Measurements from ENCODE around the gene KIR3DL1. TPM values are rescaled to one million over a fixed set of nuclear protein-coding genes. Genes with fewer than 3 reads are reported as not detected.
"Not testable (repeated sequence)": the region's sequence is repeated elsewhere in the genome, so short reads cannot be mapped to it uniquely, and the experiment has no call there.

KIR3DL1 gene
- not detected in 2 replicates for total RNA-seq
- not detected for polyA plus RNA-seq (2012)

GRCh38 chr19:54816251-54816650, at the start of gene KIR3DL1:
KIR3DL1 (plus strand) TSS chr19:54816468.
- not testable (repeated sequence) for DNase-seq (ENCODE audit: low read depth)

DNA sequence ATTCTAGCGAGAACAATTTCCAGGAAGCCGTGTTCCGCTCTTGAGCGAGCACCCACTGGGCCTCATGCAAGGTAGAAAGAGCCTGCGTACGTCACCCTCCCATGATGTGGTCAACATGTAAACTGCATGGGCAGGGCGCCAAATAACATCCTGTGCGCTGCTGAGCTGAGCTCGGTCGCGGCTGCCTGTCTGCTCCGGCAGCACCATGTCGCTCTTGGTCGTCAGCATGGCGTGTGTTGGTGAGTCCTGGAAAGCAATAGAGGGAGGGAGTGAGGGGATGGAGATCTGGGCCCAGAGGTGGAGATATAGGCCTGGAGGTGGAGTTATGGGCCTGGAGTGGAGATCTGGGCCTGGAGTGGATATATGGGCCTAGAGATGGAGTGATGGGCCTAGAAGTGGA, 46.6 kb upstream of the KIR3DL1 start, which contains the start of gene KIR2DL1:
Gene KIR2DL1 (plus strand): TSS at position 148 of the 400 bp plus-strand sequence. CDS start 58 bp downstream, at position 206.
- DNase-seq (ENCODE audit: low read depth): not testable (repeated sequence)

DNA sequence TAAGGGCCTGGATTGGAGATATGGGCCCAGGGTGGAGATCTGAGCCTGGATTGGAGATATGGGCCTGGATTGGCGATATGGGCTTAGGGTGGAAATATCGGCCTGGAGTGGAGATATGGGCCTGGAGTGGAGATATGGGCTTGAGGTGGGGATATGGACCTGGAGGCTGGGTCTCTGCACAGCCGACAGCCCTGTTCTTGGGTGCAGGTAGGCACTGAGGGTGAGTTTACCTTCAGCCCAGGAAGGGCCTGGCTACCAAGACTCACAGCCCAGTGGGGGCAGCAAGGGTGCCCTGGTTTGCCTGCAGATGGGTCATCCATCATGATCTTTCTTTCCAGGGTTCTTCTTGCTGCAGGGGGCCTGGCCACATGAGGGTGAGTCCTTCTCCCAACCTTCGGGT, 45.8 kb upstream of the KIR3DL1 start:
- DNase-seq (ENCODE audit: low read depth): not testable (repeated sequence)

GRCh38 chr19:54771018-54771960, 45.0 kb upstream of the KIR3DL1 start:
- peak; percentile 0 for DNase-seq (ENCODE audit: low read depth)

GRCh38 chr19:54772666-54773065, 43.6 kb upstream of the KIR3DL1 start:
- DNase-seq (ENCODE audit: low read depth): not testable (repeated sequence)

DNA sequence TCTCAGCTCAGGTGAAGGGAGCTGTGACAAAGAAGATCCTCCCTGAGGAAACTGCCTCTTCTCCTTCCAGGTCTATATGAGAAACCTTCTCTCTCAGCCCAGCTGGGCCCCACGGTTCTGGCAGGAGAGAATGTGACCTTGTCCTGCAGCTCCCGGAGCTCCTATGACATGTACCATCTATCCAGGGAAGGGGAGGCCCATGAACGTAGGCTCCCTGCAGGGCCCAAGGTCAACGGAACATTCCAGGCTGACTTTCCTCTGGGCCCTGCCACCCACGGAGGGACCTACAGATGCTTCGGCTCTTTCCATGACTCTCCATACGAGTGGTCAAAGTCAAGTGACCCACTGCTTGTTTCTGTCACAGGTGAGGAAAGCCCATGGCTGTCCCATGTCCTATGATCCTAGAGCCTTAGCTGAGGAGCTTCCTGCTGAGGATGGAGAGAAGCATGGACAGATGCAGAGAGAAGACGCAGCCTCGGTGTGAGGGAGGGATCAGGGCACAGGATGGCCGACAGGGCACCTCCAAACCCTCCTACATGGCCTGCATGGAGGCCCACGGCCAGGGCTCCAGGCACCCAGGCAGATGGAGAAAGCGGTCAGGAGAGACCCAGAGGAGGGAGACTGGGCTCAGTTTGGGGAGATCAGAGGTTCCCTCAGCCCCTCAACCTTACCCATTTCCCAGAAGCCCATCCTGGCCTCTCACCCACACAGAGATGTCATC, 41.0 kb upstream of the KIR3DL1 start:
- not testable (repeated sequence) for DNase-seq (ENCODE audit: low read depth)

DNA sequence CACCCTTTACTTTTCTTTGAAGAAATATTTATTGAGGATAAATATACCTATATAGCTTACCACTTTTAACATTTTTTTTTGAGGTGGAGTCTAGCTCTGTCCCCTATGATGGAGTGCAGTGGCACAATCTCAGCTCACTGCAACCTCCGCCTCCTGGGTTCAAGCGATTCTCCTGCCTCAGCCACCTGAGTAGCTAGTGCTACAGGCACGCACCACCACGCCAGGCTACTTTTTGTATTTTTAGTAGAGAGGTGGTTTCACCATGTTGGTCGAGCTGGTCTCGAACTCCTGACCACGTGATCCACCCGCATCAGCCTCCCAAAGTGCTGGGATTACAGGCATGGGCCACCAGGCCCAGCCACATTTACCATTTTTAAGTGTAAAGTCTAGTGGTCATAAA, 40.4 kb upstream of the KIR3DL1 start:
- DNase-seq (ENCODE audit: low read depth): not testable (repeated sequence)

DNA sequence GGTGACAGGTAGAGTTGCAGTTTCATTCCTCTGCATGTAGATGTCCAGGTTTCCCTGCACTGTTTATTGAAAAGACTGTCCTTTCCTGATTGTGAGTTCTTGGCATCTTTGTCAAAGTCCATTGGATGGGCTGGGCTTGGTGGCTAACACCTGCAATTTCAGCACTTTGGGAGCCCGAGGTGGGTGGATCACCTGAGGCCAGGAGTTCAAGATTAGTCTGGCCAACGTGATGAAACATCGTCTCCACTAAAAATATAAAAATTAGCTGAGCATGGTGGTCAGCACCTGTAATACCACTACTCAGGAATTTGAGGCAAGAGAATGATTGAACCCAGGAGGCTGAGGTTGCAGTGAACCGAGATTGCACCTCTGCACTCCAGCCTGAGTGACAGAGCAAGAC, 38.4 kb upstream of the KIR3DL1 start:
- not testable (repeated sequence) for DNase-seq (ENCODE audit: low read depth)

DNA sequence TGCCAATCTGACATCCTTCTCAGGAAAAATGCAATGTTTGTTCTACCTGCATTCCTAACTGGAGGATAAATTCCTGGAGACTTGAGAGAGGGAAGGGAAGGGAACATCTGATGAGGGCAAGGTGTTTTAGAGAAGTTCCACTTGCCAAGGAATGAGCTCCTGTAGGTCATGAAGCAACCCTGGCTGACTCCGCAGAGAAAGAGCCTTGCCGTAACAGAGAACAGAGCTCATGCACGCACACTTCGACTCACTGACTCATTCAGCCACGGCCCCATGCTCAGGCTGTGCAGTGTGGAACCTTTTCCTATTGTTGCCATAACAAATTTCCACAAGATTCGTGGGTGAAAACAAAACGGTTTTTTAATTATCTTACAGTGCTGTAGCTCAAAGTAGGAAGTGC, 37.4 kb upstream of the KIR3DL1 start:
- not testable (repeated sequence) for DNase-seq (ENCODE audit: low read depth)

DNA sequence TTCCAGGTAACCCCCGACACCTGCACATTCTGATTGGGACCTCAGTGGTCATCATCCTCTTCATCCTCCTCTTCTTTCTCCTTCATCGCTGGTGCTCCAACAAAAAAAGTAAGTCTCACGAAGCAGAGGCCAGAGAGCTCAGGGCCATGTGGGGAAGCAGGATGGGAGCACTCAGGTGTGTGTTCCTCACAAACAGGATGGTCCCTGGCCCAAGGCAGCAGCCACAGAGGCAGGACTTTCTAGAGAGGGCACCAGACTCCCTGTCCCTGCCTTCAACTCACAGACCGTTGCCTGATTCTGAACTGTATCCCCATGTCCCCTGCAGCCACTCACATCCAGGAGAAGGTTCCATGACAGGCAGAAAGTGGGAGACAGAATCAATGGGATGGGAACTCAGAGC, 33.4 kb upstream of the KIR3DL1 start:
- DNase-seq (ENCODE audit: low read depth): not testable (repeated sequence)

GRCh38 chr19:54786091-54786723, 30.1 kb upstream of the KIR3DL1 start:
- DNase-seq (ENCODE audit: low read depth): not testable (repeated sequence)

DNA sequence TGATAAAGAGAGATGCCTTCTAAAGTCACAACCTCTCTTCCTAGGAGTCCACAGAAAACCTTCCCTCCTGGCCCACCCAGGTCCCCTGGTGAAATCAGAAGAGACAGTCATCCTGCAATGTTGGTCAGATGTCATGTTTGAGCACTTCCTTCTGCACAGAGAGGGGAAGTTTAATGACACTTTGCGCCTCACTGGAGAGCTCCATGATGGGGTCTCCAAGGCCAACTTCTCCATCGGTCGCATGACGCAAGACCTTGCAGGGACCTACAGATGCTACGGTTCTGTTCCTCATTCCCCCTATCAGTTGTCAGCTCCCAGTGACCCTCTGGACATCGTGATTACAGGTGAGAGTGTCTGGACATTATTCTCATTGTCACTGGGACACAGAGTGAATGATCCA, 28.1 kb upstream of the KIR3DL1 start:
- DNase-seq (ENCODE audit: low read depth): not testable (repeated sequence)

- DNase-seq (ENCODE audit: low read depth): no peak
Observed at GRCh38 chr19:54790711-54791110, 25.6 kb upstream of the KIR3DL1 start.

DNA sequence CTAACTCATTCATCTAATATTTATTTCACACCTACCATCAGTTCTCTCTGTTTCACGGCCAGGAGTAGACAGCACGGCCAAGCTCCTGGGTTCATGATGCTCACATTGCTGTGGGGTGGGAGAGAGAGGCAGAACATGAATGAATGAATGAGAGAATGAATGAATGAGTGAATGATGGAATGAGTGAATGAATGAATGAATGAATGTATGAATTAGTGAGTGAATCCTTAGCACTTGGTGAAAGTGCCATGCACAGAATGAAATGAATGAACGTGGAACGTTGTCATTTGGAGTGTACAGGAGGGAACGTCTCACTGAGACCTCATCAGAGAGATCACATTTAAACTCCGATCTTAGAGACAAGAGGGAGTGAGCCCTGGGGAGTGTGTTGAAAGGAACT, 24.8 kb upstream of the KIR3DL1 start:
- DNase-seq (ENCODE audit: low read depth): no peak

DNA sequence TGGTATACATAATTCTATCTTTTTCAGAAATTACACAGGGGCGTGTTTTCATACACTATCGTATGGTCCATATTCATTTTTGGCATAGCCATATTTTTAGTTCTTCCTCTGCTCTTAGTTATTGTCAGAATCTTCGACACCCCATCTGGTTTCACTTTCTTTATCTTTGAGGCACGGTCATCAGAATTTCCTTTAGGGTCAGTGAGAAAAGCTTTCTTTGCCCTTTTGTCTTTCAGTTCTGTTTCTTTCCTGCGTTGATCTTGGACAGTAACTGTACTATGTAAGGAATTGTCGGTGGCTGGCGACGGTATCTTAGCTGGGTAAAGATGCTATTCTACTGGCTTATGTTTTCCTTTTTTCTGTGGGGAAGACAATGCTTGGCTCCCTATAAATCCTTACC, 23.5 kb upstream of the KIR3DL1 start:
- peak; percentile 1 for DNase-seq (ENCODE audit: low read depth)

GRCh38 chr19:54795758-54796157, 20.5 kb upstream of the KIR3DL1 start:
- DNase-seq (ENCODE audit: low read depth): no peak

DNA sequence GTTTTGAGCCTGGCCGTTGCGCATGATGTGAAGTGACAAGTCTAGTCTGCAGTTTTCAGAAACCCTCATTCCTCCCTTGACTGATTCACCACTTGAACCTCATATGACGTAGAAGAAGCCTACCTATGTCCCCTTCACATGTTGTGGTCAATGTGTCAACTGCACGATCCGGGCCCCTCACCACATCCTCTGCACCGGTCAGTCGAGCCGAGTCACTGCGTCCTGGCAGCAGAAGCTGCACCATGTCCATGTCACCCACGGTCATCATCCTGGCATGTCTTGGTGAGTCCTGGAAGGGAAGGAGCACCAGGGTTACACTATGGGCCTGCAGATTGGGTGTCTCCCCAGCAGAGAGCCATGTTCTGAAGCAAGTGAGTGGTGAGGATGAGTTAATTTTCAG, 12.9 kb upstream of the KIR3DL1 start, which contains the start of gene KIR2DL4:
Gene KIR2DL4 (plus strand): TSS at position 201 of the 400 bp plus-strand sequence. CDS start 42 bp downstream, at position 243.
- no peak for DNase-seq (ENCODE audit: low read depth)

DNA sequence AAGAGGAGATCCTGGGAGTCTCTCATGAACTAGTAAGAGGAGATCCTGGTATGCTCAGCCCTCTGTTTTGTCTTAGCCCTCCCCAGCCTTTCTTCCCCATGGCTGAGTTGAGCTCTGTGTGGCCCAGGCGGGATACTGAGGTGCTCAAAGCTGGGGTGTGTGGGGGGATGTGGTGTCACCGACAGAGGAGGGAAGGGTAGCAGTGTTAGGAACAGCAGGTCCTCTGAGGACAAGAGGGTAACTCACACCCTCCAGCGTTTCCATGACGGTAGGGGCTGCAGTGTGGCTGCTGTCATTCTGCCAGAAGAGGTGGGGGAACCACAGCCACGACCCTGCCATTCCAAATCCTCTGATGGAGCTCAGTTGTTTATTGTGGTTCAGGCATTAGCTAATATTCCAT, 12.2 kb upstream of the KIR3DL1 start:
- no peak for DNase-seq (ENCODE audit: low read depth)

DNA sequence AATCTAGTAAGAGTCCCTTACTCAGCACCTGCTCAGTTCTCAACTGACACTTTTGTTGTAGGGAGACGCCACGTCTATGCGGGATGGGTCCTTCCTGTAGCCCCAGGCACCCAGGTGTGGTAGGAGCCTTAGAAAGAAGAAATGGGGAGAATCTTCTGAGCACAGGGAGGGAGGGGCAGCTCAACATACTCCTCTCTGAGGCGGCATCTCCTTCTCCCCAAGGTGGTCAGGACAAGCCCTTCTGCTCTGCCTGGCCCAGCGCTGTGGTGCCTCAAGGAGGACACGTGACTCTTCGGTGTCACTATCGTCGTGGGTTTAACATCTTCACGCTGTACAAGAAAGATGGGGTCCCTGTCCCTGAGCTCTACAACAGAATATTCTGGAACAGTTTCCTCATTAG, 11.7 kb upstream of the KIR3DL1 start:
- no peak for DNase-seq (ENCODE audit: low read depth)

DNA sequence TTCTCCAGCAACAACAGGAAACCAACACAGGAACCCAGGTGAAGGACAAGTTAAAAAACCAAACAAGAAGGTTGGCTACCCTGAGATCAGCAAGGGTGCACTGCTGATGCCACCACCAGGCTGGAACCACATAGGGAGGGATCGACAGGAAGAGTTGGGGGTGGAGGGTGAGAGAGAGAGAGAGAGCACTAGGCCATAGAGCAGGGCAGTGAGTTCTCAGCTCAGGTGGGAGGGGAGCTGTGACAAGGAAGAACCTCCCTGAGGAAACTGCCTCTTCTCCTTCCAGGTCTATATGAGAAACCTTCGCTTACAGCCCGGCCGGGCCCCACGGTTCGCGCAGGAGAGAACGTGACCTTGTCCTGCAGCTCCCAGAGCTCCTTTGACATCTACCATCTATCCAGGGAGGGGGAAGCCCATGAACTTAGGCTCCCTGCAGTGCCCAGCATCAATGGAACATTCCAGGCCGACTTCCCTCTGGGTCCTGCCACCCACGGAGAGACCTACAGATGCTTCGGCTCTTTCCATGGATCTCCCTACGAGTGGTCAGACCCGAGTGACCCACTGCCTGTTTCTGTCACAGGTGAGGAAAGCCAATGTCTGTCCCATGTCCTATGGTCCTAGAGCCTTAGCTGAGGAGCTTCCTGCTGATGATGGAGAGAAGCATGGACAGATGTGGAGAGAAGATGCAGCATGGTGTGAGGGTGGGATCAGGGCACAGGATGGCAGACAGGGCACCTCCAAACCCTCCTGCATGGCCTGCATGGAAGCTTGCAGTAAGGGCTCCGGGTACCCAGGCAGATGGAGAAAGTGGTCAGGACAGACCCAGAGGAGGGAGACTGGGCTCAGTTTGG, 10.4 kb upstream of the KIR3DL1 start:
- DNase-seq (ENCODE audit: low read depth): no peak

DNA sequence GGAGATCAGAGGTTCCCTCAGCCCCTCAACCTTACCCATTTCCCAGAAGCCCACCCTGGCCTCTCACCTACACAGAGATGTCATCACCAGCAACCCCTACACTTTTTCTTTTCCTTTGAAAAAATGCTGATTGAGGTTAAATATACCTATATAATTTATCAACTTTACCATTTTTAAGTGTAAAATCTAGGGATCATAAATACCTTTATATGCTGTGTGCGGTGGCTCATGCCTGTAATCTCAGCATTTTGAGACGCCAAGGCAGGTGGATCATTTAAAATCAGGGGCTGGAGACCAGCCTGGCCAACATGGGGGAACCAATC, 9.8 kb upstream of the KIR3DL1 start:
- DNase-seq (ENCODE audit: low read depth): no peak

All from myocyte (in vitro differentiated cells).